ENCODE data around the gene MATR3.

The MATR3 gene

GRCh38 chr5:139282197-139282557 is 11.4 kb upstream of the MATR3 start:
- H3K36me3 Mint-ChIP-seq: peaks cover 21% of the 10 kb centered on the region
- no peak overlapping the region for H3K27ac Mint-ChIP-seq
- H3K4me1 Mint-ChIP-seq: peaks cover 4% of the 10 kb centered on the region
- no peak for DNase-seq (ENCODE audit: low spot score in 2 of 2)
- H3K27me3 Mint-ChIP-seq: no peaks in the 10 kb centered on the region
- no peak overlapping the region for H3K4me3 Mint-ChIP-seq
- H3K9me3 Mint-ChIP-seq: no peaks in the 10 kb centered on the region
- ATAC-seq (ENCODE audit: low read depth): no peak

GRCh38 chr5:139283252-139284166 is 10.0 kb upstream of the MATR3 start:
- H3K4me1 Mint-ChIP-seq: no peaks in the 10 kb centered on the region
- peaks cover 23% of the 10 kb centered on the region for H3K36me3 Mint-ChIP-seq
- H3K4me3 Mint-ChIP-seq: no peak overlapping the region
- no peak for ATAC-seq (ENCODE audit: low read depth)
- no peaks in the 10 kb centered on the region for H3K9me3 Mint-ChIP-seq
- no peak for DNase-seq (ENCODE audit: low spot score in 2 of 2)
- no peak overlapping the region for H3K27ac Mint-ChIP-seq
- no peaks in the 10 kb centered on the region for H3K27me3 Mint-ChIP-seq

GRCh38 chr5:139284295-139284694 is 9.2 kb upstream of the MATR3 start:
- Mint-ChIP-seq H3K36me3 (peaks cover 23% of the 10 kb centered on the region), H3K9me3 (no peaks in the 10 kb centered on the region), H3K27me3 (no peaks in the 10 kb centered on the region), H3K4me1 (no peaks in the 10 kb centered on the region), H3K27ac (no peak overlapping the region), H3K4me3 (no peak overlapping the region)
- ATAC-seq (ENCODE audit: low read depth) (no peak), DNase-seq (ENCODE audit: low spot score in 2 of 2) (no peak)

GRCh38 chr5:139285651-139286392 is 7.7 kb upstream of the MATR3 start:
- H3K36me3 Mint-ChIP-seq: peaks cover 18% of the 10 kb centered on the region
- no peaks in the 10 kb centered on the region for H3K9me3 Mint-ChIP-seq
- DNase-seq (ENCODE audit: low spot score in 2 of 2) (no peak), ATAC-seq (ENCODE audit: low read depth) (no peak)
- no peaks in the 10 kb centered on the region for H3K27me3 Mint-ChIP-seq
- H3K4me3 Mint-ChIP-seq: no peak overlapping the region
- H3K27ac Mint-ChIP-seq: peak overlapping the region; percentile 26
- no peaks in the 10 kb centered on the region for H3K4me1 Mint-ChIP-seq

GRCh38 chr5:139287890-139288635 is 5.5 kb upstream of the MATR3 start:
- no peak overlapping the region for H3K4me3 Mint-ChIP-seq

GRCh38 chr5:139291051-139291450 is 2.5 kb upstream of the MATR3 start:
- H3K27ac Mint-ChIP-seq: no peak overlapping the region
- H3K4me3 Mint-ChIP-seq: no peak overlapping the region
- no peaks in the 10 kb centered on the region for H3K9me3 Mint-ChIP-seq
- ATAC-seq (ENCODE audit: low read depth): no peak
- DNase-seq (ENCODE audit: low spot score in 2 of 2): no peak
- peaks cover 10% of the 10 kb centered on the region for H3K4me1 Mint-ChIP-seq
- H3K27me3 Mint-ChIP-seq: no peaks in the 10 kb centered on the region
- peaks cover 4% of the 10 kb centered on the region for H3K36me3 Mint-ChIP-seq

More at GRCh38 chr5:139287890-139288635, 5.5 kb upstream of the MATR3 start:
- no peak overlapping the region for H3K27ac Mint-ChIP-seq
- H3K36me3 Mint-ChIP-seq: peaks cover 16% of the 10 kb centered on the region
- H3K4me1 Mint-ChIP-seq: no peaks in the 10 kb centered on the region
- no peaks in the 10 kb centered on the region for H3K9me3 Mint-ChIP-seq
- ATAC-seq (ENCODE audit: low read depth) (peak; percentile 78), DNase-seq (ENCODE audit: low spot score in 2 of 2) (peak in 1 of 2 donors; percentile 30)
- H3K27me3 Mint-ChIP-seq: no peaks in the 10 kb centered on the region

- no peaks in the 10 kb centered on the region for H3K27me3 Mint-ChIP-seq
- peak overlapping the region; percentile 96 for H3K4me3 Mint-ChIP-seq
- no peaks in the 10 kb centered on the region for H3K9me3 Mint-ChIP-seq
- peaks cover 23% of the 10 kb centered on the region for H3K4me1 Mint-ChIP-seq
- H3K27ac Mint-ChIP-seq: peak overlapping the region; percentile 98
- DNase-seq (ENCODE audit: low spot score in 2 of 2) (no peak), ATAC-seq (ENCODE audit: low read depth) (peak; percentile 1)
- peaks cover 2% of the 10 kb centered on the region for H3K36me3 Mint-ChIP-seq
These were observed 386 bp upstream of the MATR3 start for GRCh38 chr5:139293202-139293506.

- H3K4me3 Mint-ChIP-seq: peak overlapping the region; percentile 96
- H3K27me3 Mint-ChIP-seq: no peaks in the 10 kb centered on the region
- H3K27ac Mint-ChIP-seq: peak overlapping the region; percentile 98
- H3K9me3 Mint-ChIP-seq: no peaks in the 10 kb centered on the region
- H3K4me1 Mint-ChIP-seq: peaks cover 37% of the 10 kb centered on the region
- DNase-seq (ENCODE audit: low spot score in 2 of 2): peak; percentile 55 to 61
- ATAC-seq (ENCODE audit: low read depth): peak; percentile 17
- H3K36me3 Mint-ChIP-seq: peaks cover 4% of the 10 kb centered on the region
These were observed 1.0 kb downstream of the MATR3 start for GRCh38 chr5:139294374-139295165.

- peaks cover 42% of the 10 kb centered on the region for H3K4me1 Mint-ChIP-seq
- no peaks in the 10 kb centered on the region for H3K9me3 Mint-ChIP-seq
- DNase-seq (ENCODE audit: low spot score in 2 of 2): no peak
- peak overlapping the region; percentile 98 for H3K27ac Mint-ChIP-seq
- no peaks in the 10 kb centered on the region for H3K27me3 Mint-ChIP-seq
- peak overlapping the region; percentile 96 for H3K4me3 Mint-ChIP-seq
- H3K36me3 Mint-ChIP-seq: peaks cover 4% of the 10 kb centered on the region
- ATAC-seq (ENCODE audit: low read depth): no peak
These were observed 2.0 kb downstream of the MATR3 start for GRCh38 chr5:139295346-139296057.

GRCh38 chr5:139296198-139296597 is 2.7 kb downstream of the MATR3 start:
- H3K4me1 Mint-ChIP-seq: peaks cover 46% of the 10 kb centered on the region
- H3K4me3 Mint-ChIP-seq: peak overlapping the region; percentile 28
- H3K9me3 Mint-ChIP-seq: no peaks in the 10 kb centered on the region
- ATAC-seq (ENCODE audit: low read depth) (no peak), DNase-seq (ENCODE audit: low spot score in 2 of 2) (no peak)
- peak overlapping the region; percentile 98 for H3K27ac Mint-ChIP-seq
- no peaks in the 10 kb centered on the region for H3K27me3 Mint-ChIP-seq
- H3K36me3 Mint-ChIP-seq: peaks cover 4% of the 10 kb centered on the region

- Mint-ChIP-seq H3K4me3 (peak overlapping the region; percentile 56), H3K27ac (no peak overlapping the region), H3K4me1 (peaks cover 51% of the 10 kb centered on the region), H3K9me3 (no peaks in the 10 kb centered on the region), H3K36me3 (peaks cover 4% of the 10 kb centered on the region), H3K27me3 (no peaks in the 10 kb centered on the region)
- DNase-seq (ENCODE audit: low spot score in 2 of 2) (no peak), ATAC-seq (ENCODE audit: low read depth) (no peak)
These were observed 3.4 kb downstream of the MATR3 start for GRCh38 chr5:139296862-139297326.

- Mint-ChIP-seq H3K9me3 (no peaks in the 10 kb centered on the region), H3K27ac (no peak overlapping the region), H3K4me3 (peak overlapping the region; percentile 67), H3K36me3 (peaks cover 6% of the 10 kb centered on the region), H3K4me1 (peaks cover 55% of the 10 kb centered on the region), H3K27me3 (no peaks in the 10 kb centered on the region)
- DNase-seq (ENCODE audit: low spot score in 2 of 2) (no peak), ATAC-seq (ENCODE audit: low read depth) (no peak)
These were observed 4.0 kb downstream of the MATR3 start for GRCh38 chr5:139297439-139298133.
